ENCODE results near the gene NCEH1. TPM values are rescaled to one million over a fixed set of nuclear protein-coding genes. Genes with fewer than 3 reads are reported as not detected.

The NCEH1 gene
- total RNA-seq, 1 experiment from 2014 or later, result 4.5 TPM

GRCh38 chr3:172643506-172644179 lies 67.2 kb downstream of the NCEH1 start:
- peaks cover 6% of the 10 kb centered on the region for H3K4me1 Mint-ChIP-seq
- H3K4me3 Mint-ChIP-seq, result no peak overlapping the region
- ATAC-seq (no peak), DNase-seq (ENCODE audit: low spot score) (no peak)
- ChIA-PET POLR2A (no interaction called here), CTCF (no interaction called here)
- TF ChIP-seq TEAD1 (CRISPR knock-in tag; IDR thresholded peaks at IDR 0.05) (no peak), FOXJ3 (CRISPR knock-in tag; IDR thresholded peaks at IDR 0.05; ENCODE audit: borderline replicate concordance) (no peak), KAT7 (CRISPR knock-in tag; IDR thresholded peaks at IDR 0.05; ENCODE audit: borderline replicate concordance) (no peak), PRDM15 (CRISPR knock-in tag; IDR thresholded peaks at IDR 0.05) (no peak), OVOL2 (CRISPR knock-in tag; IDR thresholded peaks at IDR 0.05; ENCODE audit: borderline replicate concordance) (no peak), USF1 (CRISPR knock-in tag; IDR thresholded peaks at IDR 0.05) (no peak), IRF1 (CRISPR knock-in tag; IDR thresholded peaks at IDR 0.05) (no peak), CDX4 (CRISPR knock-in tag; IDR thresholded peaks at IDR 0.05; ENCODE audit: borderline replicate concordance) (no peak), ZNF423 (CRISPR knock-in tag; IDR thresholded peaks at IDR 0.05) (no peak), SMAD4 (CRISPR knock-in tag; IDR thresholded peaks at IDR 0.05) (no peak), ZMAT4 (CRISPR knock-in tag; IDR thresholded peaks at IDR 0.05) (no peak)
- TF ChIP-seq, protein P1, sequence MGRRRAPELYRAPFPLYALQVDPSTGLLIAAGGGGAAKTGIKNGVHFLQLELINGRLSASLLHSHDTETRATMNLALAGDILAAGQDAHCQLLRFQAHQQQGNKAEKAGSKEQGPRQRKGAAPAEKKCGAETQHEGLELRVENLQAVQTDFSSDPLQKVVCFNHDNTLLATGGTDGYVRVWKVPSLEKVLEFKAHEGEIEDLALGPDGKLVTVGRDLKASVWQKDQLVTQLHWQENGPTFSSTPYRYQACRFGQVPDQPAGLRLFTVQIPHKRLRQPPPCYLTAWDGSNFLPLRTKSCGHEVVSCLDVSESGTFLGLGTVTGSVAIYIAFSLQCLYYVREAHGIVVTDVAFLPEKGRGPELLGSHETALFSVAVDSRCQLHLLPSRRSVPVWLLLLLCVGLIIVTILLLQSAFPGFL (CRISPR knock-in tag; IDR thresholded peaks at IDR 0.05; ENCODE audit: borderline replicate concordance), result no peak
- TF ChIP-seq, protein P2, sequence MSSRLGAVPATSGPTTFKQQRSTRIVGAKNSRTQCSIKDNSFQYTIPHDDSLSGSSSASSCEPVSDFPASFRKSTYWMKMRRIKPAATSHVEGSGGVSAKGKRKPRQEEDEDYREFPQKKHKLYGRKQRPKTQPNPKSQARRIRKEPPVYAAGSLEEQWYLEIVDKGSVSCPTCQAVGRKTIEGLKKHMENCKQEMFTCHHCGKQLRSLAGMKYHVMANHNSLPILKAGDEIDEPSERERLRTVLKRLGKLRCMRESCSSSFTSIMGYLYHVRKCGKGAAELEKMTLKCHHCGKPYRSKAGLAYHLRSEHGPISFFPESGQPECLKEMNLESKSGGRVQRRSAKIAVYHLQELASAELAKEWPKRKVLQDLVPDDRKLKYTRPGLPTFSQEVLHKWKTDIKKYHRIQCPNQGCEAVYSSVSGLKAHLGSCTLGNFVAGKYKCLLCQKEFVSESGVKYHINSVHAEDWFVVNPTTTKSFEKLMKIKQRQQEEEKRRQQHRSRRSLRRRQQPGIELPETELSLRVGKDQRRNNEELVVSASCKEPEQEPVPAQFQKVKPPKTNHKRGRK (CRISPR knock-in tag; IDR thresholded peaks at IDR 0.05; ENCODE audit: borderline replicate concordance), result no peak
- no peak overlapping the region for H3K27ac Mint-ChIP-seq
- no peaks in the 10 kb centered on the region for H3K27me3 Mint-ChIP-seq (ENCODE audit: low read depth)
- H3K36me3 Mint-ChIP-seq, result no peaks in the 10 kb centered on the region
- no peaks in the 10 kb centered on the region for H3K9me3 Mint-ChIP-seq

GRCh38 chr3:172641291-172641690 lies 69.6 kb downstream of the NCEH1 start:
- Mint-ChIP-seq H3K27me3 (ENCODE audit: low read depth) (no peaks in the 10 kb centered on the region), H3K4me3 (no peak overlapping the region), H3K27ac (no peak overlapping the region), H3K4me1 (no peaks in the 10 kb centered on the region), H3K9me3 (no peaks in the 10 kb centered on the region), H3K36me3 (no peaks in the 10 kb centered on the region)
- TF ChIP-seq, protein P3, sequence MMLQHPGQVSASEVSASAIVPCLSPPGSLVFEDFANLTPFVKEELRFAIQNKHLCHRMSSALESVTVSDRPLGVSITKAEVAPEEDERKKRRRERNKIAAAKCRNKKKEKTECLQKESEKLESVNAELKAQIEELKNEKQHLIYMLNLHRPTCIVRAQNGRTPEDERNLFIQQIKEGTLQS (CRISPR knock-in tag; conservative IDR thresholded peaks at IDR 0.05), result no peak
- no peak for DNase-seq (ENCODE audit: low spot score)
- no peak for ATAC-seq
- POLR2A ChIA-PET, result no interaction called here
- CTCF ChIA-PET, result interaction anchor here (1.7 kb wide), 1 partner anchor 32 kb away, joined by 4 read pairs; no protein-coding TSS in a partner anchor
